Measurements from ENCODE around the gene ETV6. TPM values are rescaled to one million over a fixed set of nuclear protein-coding genes. Genes with fewer than 3 reads are reported as not detected.

ETV6 gene
- total RNA-seq, 2 experiments from 2014 or later, result 28.5 to 30.2 TPM

- no peak overlapping the region for H3K4me3 ChIP-seq (ENCODE audit: low read length)
- no peaks in the 10 kb centered on the region for H3K27me3 ChIP-seq (ENCODE audit: control insufficient read depth in 1 of 2, insufficient read depth in 2 of 2, low read length in 2 of 2)
- H3K4me1 Mint-ChIP-seq (ENCODE audit: low read depth), result peaks cover 99% of the 10 kb centered on the region
- no peak overlapping the region for H3K27ac ChIP-seq (ENCODE audit: low read depth in 1 of 2, low read length in 2 of 2)
- TF ChIP-seq, protein P1, sequence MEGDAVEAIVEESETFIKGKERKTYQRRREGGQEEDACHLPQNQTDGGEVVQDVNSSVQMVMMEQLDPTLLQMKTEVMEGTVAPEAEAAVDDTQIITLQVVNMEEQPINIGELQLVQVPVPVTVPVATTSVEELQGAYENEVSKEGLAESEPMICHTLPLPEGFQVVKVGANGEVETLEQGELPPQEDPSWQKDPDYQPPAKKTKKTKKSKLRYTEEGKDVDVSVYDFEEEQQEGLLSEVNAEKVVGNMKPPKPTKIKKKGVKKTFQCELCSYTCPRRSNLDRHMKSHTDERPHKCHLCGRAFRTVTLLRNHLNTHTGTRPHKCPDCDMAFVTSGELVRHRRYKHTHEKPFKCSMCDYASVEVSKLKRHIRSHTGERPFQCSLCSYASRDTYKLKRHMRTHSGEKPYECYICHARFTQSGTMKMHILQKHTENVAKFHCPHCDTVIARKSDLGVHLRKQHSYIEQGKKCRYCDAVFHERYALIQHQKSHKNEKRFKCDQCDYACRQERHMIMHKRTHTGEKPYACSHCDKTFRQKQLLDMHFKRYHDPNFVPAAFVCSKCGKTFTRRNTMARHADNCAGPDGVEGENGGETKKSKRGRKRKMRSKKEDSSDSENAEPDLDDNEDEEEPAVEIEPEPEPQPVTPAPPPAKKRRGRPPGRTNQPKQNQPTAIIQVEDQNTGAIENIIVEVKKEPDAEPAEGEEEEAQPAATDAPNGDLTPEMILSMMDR (IDR thresholded peaks at IDR 0.05), result no peak
- ATAC-seq (ENCODE audit: poor library complexity) (no peak), DNase-seq (no peak)
- H3K9me3 ChIP-seq (ENCODE audit: control insufficient read depth in 1 of 2, insufficient read depth in 1 of 2, low read length in 2 of 2), result no peaks in the 10 kb centered on the region
- H3K27me3 Mint-ChIP-seq, result no peaks in the 10 kb centered on the region
- H3K4me1 ChIP-seq (ENCODE audit: insufficient read depth, low read length), result peaks cover 41% of the 10 kb centered on the region
- ChIA-PET POLR2A (interaction anchor here (1.6 kb wide), 1 partner anchor 34 kb away, joined by 3 read pairs; no protein-coding TSS in a partner anchor), CTCF (interaction anchor here (1.2 to 1.5 kb wide), 2 partner anchors 47 to 268 kb away, joined by 3 to 4 read pairs; no protein-coding TSS in a partner anchor)
- peaks cover under 1% of the 10 kb centered on the region for H3K36me3 Mint-ChIP-seq (ENCODE audit: low read depth)
- no peaks in the 10 kb centered on the region for H3K9me3 Mint-ChIP-seq
- no peaks in the 10 kb centered on the region for H3K36me3 ChIP-seq (ENCODE audit: insufficient read depth, low read length)
- H3K27ac Mint-ChIP-seq, result peak overlapping the region; percentile 80
- intact Hi-C loops (cut with DNase I, micrococcal nuclease), result loop anchor here in 1 of 2 experiments (5.0 kb wide), 1 partner anchor 33 kb away; no protein-coding TSS in a partner anchor
- peak overlapping the region; percentile 54 for H3K4me3 Mint-ChIP-seq
Measured at GRCh38 chr12:11765421-11765816, 115.9 kb downstream of the ETV6 start.

DNA sequence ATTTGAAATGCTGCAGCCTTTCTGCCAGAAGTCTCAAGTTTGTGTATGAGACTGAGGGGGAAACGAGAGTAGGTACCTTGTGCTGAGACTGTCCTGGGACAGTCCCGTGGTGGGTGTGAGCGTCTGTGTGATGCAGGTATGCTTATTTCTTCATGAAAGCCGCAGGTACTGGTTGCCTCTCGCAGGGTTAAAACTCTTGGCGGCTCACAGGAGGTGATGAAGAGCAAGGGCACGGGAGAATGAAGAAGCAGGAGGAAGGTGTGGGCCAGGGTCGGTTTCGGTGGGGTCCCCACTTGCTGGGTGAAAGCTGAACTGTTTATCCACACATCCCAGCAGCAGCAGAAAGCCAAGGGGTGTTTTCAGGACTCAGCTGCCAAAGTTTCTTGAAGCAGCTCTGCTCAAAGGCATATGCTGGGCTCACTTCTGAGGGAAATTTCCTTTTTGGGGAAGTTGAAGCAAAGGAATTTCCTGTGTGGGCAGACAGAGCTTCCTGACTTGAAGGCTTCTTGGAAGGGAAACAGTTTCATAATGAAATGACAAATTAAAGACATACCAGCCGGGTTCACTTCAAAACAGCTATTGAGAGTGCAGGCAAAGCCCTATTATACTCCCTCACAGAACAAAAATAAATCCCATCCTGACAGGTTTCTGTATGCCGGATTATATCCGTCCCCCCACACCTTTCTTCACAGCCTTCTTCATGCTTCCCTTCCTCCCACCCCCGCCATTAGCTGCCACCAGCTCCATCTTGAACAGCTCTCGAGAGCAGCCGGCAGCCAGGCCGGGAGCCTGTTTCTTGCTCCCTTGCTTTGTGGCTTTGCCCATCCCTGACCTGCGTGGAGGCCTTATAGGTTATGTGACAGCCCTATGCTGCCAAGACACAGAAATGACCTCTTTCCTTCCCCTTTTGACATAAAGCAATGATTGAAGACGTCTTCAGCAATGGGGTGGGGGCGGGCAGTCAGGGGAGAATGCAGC, 116.6 kb downstream of the ETV6 start:
- intact Hi-C loops (cut with DNase I, micrococcal nuclease), result loop anchor here in 1 of 2 experiments (5.0 kb wide), 1 partner anchor 34 kb away; no protein-coding TSS in a partner anchor
- H3K27me3 Mint-ChIP-seq, result no peaks in the 10 kb centered on the region
- CTCF ChIA-PET, result interaction anchor here (1.2 to 1.5 kb wide), 2 partner anchors 46 to 267 kb away, joined by 3 to 4 read pairs; no protein-coding TSS in a partner anchor
- H3K27ac Mint-ChIP-seq, result peak overlapping the region; percentile 80
- Histone ChIP-seq H3K9me3 (ENCODE audit: control insufficient read depth in 1 of 2, insufficient read depth in 1 of 2, low read length in 2 of 2) (no peaks in the 10 kb centered on the region), H3K4me3 (ENCODE audit: low read length) (peak overlapping the region; percentile 6), H3K36me3 (ENCODE audit: insufficient read depth, low read length) (no peaks in the 10 kb centered on the region), H3K27me3 (ENCODE audit: control insufficient read depth in 1 of 2, insufficient read depth in 2 of 2, low read length in 2 of 2) (no peaks in the 10 kb centered on the region), H3K4me1 (ENCODE audit: insufficient read depth, low read length) (peaks cover 44% of the 10 kb centered on the region), H3K27ac (ENCODE audit: low read depth in 1 of 2, low read length in 2 of 2) (peak overlapping the region; percentile 3 to 50)
- TF ChIP-seq, protein P1 (IDR thresholded peaks at IDR 0.05), result no peak
- ATAC-seq (ENCODE audit: poor library complexity), result peak; percentile 79
- H3K9me3 Mint-ChIP-seq, result no peaks in the 10 kb centered on the region
- H3K4me1 Mint-ChIP-seq (ENCODE audit: low read depth), result peaks cover 96% of the 10 kb centered on the region
- peaks cover 3% of the 10 kb centered on the region for H3K36me3 Mint-ChIP-seq (ENCODE audit: low read depth)
- POLR2A ChIA-PET, result interaction anchor here (1.6 kb wide), 1 partner anchor 34 kb away, joined by 3 read pairs; no protein-coding TSS in a partner anchor
- H3K4me3 Mint-ChIP-seq, result peak overlapping the region; percentile 54
- DNase-seq, result peak in 11 of 14 experiments; percentile 5 to 64 (median 22)

GRCh38 chr12:11767029-11767724, 117.7 kb downstream of the ETV6 start:
- DNase-seq, result no peak
- no peak for ATAC-seq (ENCODE audit: poor library complexity)
- H3K9me3 Mint-ChIP-seq, result no peaks in the 10 kb centered on the region
- peaks cover 96% of the 10 kb centered on the region for H3K4me1 Mint-ChIP-seq (ENCODE audit: low read depth)
- H3K36me3 Mint-ChIP-seq (ENCODE audit: low read depth), result peaks cover 7% of the 10 kb centered on the region
- ChIA-PET POLR2A (no interaction called here), CTCF (no interaction called here)
- H3K27me3 Mint-ChIP-seq, result no peaks in the 10 kb centered on the region
- H3K4me3 Mint-ChIP-seq, result no peak overlapping the region
- intact Hi-C loops (cut with DNase I, micrococcal nuclease), result loop anchor here in 1 of 2 experiments (5.0 kb wide), 1 partner anchor 35 kb away; no protein-coding TSS in a partner anchor
- Histone ChIP-seq H3K4me3 (ENCODE audit: low read length) (no peak overlapping the region), H3K4me1 (ENCODE audit: insufficient read depth, low read length) (peaks cover 36% of the 10 kb centered on the region), H3K9me3 (ENCODE audit: control insufficient read depth in 1 of 2, insufficient read depth in 1 of 2, low read length in 2 of 2) (no peaks in the 10 kb centered on the region), H3K27ac (ENCODE audit: low read depth in 1 of 2, low read length in 2 of 2) (no peak overlapping the region), H3K36me3 (ENCODE audit: insufficient read depth, low read length) (no peaks in the 10 kb centered on the region), H3K27me3 (ENCODE audit: control insufficient read depth in 1 of 2, insufficient read depth in 2 of 2, low read length in 2 of 2) (no peaks in the 10 kb centered on the region)
- H3K27ac Mint-ChIP-seq, result peak overlapping the region; percentile 80
- TF ChIP-seq, protein P1 (IDR thresholded peaks at IDR 0.05), result no peak
